ENCODE measurements around the gene EFCAB8.

Gene EFCAB8

DNA sequence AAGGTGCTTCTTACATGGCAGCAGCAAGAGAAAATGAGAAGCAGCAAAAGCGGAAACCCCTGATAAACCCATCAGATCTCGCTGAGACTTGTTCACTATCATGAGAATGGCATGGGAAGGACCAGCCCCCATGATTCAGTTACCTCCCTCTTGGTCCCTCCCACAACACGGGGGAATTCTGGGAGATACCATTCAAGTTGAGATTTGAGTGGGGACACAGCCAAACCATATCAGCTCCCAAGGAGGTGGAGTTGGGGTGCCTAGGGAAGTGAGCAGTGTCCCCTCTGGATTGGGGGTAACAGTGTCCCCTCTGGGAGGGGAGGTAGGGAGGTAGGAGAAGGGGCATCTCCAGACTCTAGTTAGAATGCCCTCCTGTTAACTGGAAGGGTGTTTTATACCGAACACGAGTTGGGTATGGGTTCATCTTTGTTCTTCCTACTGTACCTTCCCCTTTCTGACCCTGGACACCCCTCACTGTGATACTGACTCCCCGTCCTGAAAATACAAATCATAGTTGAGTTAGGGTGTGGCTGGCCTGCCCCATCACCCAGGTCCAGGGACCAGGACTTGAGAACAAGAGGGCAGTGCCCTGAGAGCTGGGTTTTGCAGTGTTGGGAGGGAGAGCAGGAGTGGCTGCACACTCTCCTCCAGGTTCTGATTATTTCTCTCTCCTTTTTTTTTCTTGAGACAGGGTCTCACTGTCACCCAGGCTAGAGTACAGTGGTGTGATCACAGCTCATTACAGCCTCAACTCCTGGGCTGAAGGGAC lies 62.0 kb downstream of the EFCAB8 start:
- in situ Hi-C loops (cut with MboI; ENCODE audit: low sequenced_read_pairs, unreplicated experiment) = no loop called here
- DNase-seq (ENCODE audit: low spot score) = no peak
- TF ChIP-seq, protein P1, sequence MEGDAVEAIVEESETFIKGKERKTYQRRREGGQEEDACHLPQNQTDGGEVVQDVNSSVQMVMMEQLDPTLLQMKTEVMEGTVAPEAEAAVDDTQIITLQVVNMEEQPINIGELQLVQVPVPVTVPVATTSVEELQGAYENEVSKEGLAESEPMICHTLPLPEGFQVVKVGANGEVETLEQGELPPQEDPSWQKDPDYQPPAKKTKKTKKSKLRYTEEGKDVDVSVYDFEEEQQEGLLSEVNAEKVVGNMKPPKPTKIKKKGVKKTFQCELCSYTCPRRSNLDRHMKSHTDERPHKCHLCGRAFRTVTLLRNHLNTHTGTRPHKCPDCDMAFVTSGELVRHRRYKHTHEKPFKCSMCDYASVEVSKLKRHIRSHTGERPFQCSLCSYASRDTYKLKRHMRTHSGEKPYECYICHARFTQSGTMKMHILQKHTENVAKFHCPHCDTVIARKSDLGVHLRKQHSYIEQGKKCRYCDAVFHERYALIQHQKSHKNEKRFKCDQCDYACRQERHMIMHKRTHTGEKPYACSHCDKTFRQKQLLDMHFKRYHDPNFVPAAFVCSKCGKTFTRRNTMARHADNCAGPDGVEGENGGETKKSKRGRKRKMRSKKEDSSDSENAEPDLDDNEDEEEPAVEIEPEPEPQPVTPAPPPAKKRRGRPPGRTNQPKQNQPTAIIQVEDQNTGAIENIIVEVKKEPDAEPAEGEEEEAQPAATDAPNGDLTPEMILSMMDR (IDR thresholded peaks at IDR 0.05; ENCODE audit: borderline replicate concordance, control extremely low read depth, extremely low read depth, insufficient read depth, missing control alignments) = no peak

DNA sequence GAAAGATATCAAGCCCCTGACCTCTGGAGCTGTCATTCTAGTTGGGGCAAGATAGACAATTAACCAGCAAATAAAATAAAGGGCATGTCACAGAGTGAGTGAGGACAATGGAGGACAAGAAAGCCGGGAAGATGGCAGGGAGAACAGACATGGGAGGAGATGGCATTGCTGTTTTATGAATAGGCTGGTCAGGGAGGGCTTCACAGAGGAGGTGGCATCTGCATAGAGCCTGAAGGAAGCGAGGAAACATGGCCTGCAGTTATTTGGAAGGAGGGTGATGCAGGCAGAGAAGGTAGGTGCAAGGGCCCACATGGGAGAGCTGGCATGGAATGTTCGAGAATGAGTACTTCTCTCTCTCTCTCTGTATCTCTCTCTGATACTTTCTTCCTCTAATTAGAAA lies 63.7 kb downstream of the EFCAB8 start:
- TF ChIP-seq, protein P1 (IDR thresholded peaks at IDR 0.05; ENCODE audit: borderline replicate concordance, control extremely low read depth, extremely low read depth, insufficient read depth, missing control alignments) = no peak
- DNase-seq (ENCODE audit: low spot score) = no peak
- in situ Hi-C loops (cut with MboI; ENCODE audit: low sequenced_read_pairs, unreplicated experiment) = no loop called here

DNA sequence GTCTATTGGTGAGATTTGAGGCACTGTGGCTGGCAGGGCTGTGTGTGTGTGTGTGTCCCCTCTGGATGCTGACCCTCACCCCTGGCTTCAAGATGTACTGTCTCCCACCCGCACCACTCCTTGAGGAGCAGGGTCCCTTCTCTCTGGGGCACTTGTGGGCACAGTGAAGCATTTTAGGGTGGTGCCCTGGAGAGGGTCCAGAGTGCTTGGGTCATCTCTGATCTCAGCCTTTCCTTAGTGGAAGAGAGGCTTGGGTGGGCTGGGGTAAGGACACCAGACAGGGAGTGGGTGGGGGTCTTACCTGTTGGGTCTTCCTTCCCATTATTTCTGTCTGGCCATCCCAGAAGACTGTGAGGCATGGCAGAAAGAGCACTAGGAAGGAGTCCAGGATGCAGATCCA lies 66.1 kb downstream of the EFCAB8 start:
- DNase-seq (ENCODE audit: low spot score) = no peak
- TF ChIP-seq, protein P1 (IDR thresholded peaks at IDR 0.05; ENCODE audit: borderline replicate concordance, control extremely low read depth, extremely low read depth, insufficient read depth, missing control alignments) = no peak
- in situ Hi-C loops (cut with MboI; ENCODE audit: low sequenced_read_pairs, unreplicated experiment) = no loop called here

DNA sequence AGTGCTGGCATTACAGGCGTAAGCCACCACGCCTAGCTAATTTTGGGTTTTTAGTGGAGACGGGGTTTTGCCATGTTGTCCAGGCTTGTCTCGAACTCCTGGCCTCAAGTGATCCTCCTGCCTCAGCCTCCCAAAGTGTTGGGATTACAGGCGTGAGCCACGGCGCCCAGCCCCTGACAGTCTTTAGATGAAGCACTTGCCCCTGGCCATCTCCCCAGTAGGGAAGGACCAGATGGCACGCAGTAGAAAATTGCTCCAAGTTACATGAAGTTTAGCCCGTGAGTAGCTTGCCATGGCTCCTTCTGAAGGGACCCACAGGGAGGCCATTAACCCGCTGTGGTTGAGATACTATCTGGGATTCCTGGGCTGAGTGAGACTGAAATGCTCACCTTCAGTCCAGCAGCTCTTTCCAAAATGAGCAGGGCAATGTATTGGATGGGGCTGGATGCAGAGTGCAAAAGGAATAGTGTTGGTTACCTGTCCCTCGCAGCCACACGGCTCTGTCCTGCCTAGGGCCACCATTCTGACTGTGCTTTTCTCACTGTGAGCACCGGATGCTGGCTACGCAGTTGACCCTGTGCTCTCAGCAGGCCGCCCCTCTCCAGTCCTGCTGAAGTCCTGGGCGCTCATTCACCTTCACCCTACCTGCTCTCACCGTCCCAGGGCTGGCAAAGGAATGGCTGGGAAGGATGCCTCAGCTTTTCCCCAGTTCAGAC lies 66.9 kb downstream of the EFCAB8 start:
- TF ChIP-seq, protein P1 (IDR thresholded peaks at IDR 0.05; ENCODE audit: borderline replicate concordance, control extremely low read depth, extremely low read depth, insufficient read depth, missing control alignments) = no peak
- in situ Hi-C loops (cut with MboI; ENCODE audit: low sequenced_read_pairs, unreplicated experiment) = no loop called here
- no peak for DNase-seq (ENCODE audit: low spot score)

DNA sequence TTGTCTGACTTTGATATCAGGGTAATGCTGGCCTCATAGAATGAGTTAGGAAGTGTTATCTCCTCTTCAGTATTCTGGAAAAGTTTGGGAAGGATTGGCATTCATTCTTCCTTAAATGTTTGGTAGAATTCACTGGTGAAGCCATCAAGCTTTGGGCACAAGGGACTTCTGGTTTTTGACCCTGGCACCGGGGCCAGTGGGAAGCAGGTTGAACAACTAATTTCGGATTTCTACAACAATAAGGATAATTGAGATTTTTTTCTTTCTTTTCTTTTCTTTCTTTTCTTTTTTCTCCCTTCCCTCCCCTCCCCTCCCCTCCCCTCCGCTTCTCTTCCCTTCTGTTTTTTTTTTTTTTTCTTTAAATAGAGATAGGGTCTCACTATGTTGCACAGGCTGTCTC lies 70.4 kb downstream of the EFCAB8 start:
- in situ Hi-C loops (cut with MboI; ENCODE audit: low sequenced_read_pairs, unreplicated experiment) = no loop called here
- no peak for DNase-seq (ENCODE audit: low spot score)
- TF ChIP-seq, protein P1 (IDR thresholded peaks at IDR 0.05; ENCODE audit: borderline replicate concordance, control extremely low read depth, extremely low read depth, insufficient read depth, missing control alignments) = no peak

DNA sequence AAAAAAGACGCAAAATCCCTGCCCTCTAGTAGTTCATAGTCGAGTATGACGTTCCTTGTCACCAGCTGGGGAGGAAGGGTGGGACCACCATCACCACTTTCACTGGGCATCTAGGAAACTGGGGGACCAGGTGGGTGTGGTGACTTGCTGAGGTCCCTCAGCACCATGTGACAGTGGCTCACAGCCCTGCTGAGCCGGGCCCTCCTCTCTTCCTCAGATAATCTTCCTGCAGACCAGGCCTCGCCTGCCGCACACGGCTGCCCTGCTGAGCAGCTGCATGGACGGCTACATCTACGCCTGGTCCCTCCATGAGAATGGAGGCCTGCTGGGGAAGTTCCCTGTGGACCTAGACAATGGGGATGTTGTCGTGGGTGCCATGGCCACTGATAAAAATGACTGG lies 71.5 kb downstream of the EFCAB8 start:
- in situ Hi-C loops (cut with MboI; ENCODE audit: low sequenced_read_pairs, unreplicated experiment) = no loop called here
- TF ChIP-seq, protein P1 (IDR thresholded peaks at IDR 0.05; ENCODE audit: borderline replicate concordance, control extremely low read depth, extremely low read depth, insufficient read depth, missing control alignments) = no peak
- no peak for DNase-seq (ENCODE audit: low spot score)
